OCI-LY7 (cell line): ENCODE results near the gene ZNF598. TPM values are rescaled to one million over a fixed set of nuclear protein-coding genes. Genes with fewer than 3 reads are reported as not detected.

Source experiments
- BruUV-seq: library from RNA; stranded (reverse); fragments of 400-500 nt; replicated peaks from 2 replicates; lab custom pipeline; 2021; lab: Mats Ljungman, UMichigan
- CTCF ChIA-PET: fragments of 300-600 bp; sonication (Branson Sonifier 250); formaldehyde crosslinking; loops from one replicate; lab custom pipeline; 2022; ENCODE audit warnings: antibody characterized with exemption; ENCODE audit not compliant: unreplicated experiment; lab: Charles Lee
- POLR2A ChIA-PET: fragments of 300-600 bp; sonication (Branson Sonifier 250); formaldehyde crosslinking; loops from one replicate; lab custom pipeline; 2022; ENCODE audit warnings: antibody characterized with exemption; lab: Charles Lee
- DNase-seq: peaks from one replicate; pipeline ENCODE4 v3.0.0-alpha.2; 2015; ENCODE audit warnings: low spot score
- H2AFZ ChIP-seq: fragments of 200-600 bp; sonication (generic), shearing (Covaris generic); 2 replicates; pipeline ENCODE4 v1.6.1; 2014; ENCODE audit warnings: mild to moderate bottlenecking, antibody characterized with exemption, low read length, moderate library complexity
- H3K27ac ChIP-seq: fragments of 200-600 bp; sonication (generic); 2 replicates; pipeline ENCODE4 v1.5.1; 2014; ENCODE audit warnings: mixed run types, low read depth, mild to moderate bottlenecking, moderate library complexity, low read length, inconsistent platforms; ENCODE audit not compliant: poor library complexity, severe bottlenecking
- H3K36me3 ChIP-seq: fragments of 200-600 bp; sonication (generic); 2 replicates; pipeline ENCODE4 v1.6.1; 2014; ENCODE audit warnings: mild to moderate bottlenecking, antibody characterized with exemption, low read length, moderate library complexity, mixed read lengths; ENCODE audit not compliant: insufficient read depth
- H3K4me1 ChIP-seq: fragments of 200-600 bp; sonication (generic); 2 replicates; pipeline ENCODE4 v1.5.1; 2014; ENCODE audit warnings: mild to moderate bottlenecking, low read length; ENCODE audit not compliant: insufficient read depth, poor library complexity, severe bottlenecking
- H3K4me2 ChIP-seq: fragments of 200-600 bp; sonication (generic); 2 replicates; pipeline ENCODE4 v1.6.1; 2014; ENCODE audit warnings: mild to moderate bottlenecking, low read length
- H3K4me3 ChIP-seq: fragments of 200-600 bp; sonication (generic); 2 replicates; pipeline ENCODE4 v1.5.1; 2014; ENCODE audit warnings: mild to moderate bottlenecking, low read depth, low read length; ENCODE audit not compliant: poor library complexity, severe bottlenecking
- H3K79me2 ChIP-seq: fragments of 200-600 bp; sonication (generic); 2 replicates; pipeline ENCODE4 v1.6.1; 2016; ENCODE audit warnings: low read depth, mild to moderate bottlenecking, low read length, moderate library complexity, mixed read lengths; ENCODE audit not compliant: insufficient read depth
- H3K9me2 ChIP-seq: fragments of 200-600 bp; sonication (generic); 2 replicates; pipeline ENCODE4 v1.6.1; 2016; ENCODE audit warnings: mild to moderate bottlenecking, low read length, mixed read lengths; ENCODE audit not compliant: insufficient read depth
- H3K9me3 ChIP-seq: fragments of 200-600 bp; sonication (generic); 2 replicates; pipeline ENCODE4 v1.6.1; 2014; ENCODE audit warnings: mild to moderate bottlenecking, mixed run types, low read length, mixed read lengths
- H4K20me1 ChIP-seq: fragments of 200-600 bp; sonication (generic); 2 replicates; pipeline ENCODE4 v1.6.1; 2014; ENCODE audit warnings: mild to moderate bottlenecking, antibody characterized with exemption, low read length, moderate library complexity, mixed read lengths; ENCODE audit not compliant: insufficient read depth
- EZH2phosphoT487 ChIP-seq: fragments of 200-600 bp; sonication (generic); IDR thresholded peaks from 2 replicates; pipeline ENCODE4 v1.6.1; 2018; ENCODE audit warnings: low read depth, borderline replicate concordance, mild to moderate bottlenecking, mixed run types, antibody characterized with exemption, low read length, moderate library complexity, mixed read lengths
- intact Hi-C: fragments of 100-400 bp; cut with micrococcal nuclease; formaldehyde crosslinking; loops from one replicate; pipeline ENCODE4 v1.10.0; 2022; ENCODE audit not compliant: unreplicated experiment
- total RNA-seq, 2 experiments: library from RNA; depleted of rRNA in 1 of 2; stranded (reverse); fragments of >200 nt in 1 of 2; shearing (Covaris generic) in 1 of 2; gene quantifications; 2 replicates each; pipeline ENCODE4 v1.2.3, GENCODE V29; 2014 to 2022
- TF ChIP-seq, protein P1 (sequence below): fragments of 200-600 bp; sonication (generic); conservative IDR thresholded peaks from 2 replicates; pipeline ENCODE4 v1.5.1; 2014; ENCODE audit warnings: mild to moderate bottlenecking, antibody characterized with exemption, low read length, moderate library complexity, mixed read lengths

The ZNF598 gene
- total RNA-seq, 2 experiments from 2014 or later: 26.3 to 80.4 TPM

DNA sequence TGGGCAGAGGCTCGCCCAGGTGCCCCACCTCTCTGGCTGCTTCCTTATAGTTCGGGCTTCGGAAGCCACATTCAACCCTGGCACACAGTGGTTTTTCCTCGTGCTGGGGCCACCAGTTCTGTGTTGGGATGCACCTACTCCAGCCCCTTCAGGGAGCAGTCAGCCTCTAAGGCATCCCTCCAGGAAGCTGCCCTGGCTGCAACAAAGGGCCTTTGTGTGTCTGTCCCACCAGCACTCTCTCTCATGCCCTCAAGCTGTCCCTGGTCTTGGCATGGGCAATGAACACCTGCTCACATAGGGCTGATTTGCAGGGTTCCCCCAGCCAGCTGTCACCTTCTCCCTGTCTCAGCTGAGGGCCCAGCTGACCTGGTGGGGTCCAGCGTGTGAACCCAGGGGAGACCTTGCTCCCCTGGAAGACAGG, 27.6 kb downstream of the ZNF598 start:
- CTCF ChIA-PET: no interaction called here
- BruUV-seq: no TSS peak

DNA sequence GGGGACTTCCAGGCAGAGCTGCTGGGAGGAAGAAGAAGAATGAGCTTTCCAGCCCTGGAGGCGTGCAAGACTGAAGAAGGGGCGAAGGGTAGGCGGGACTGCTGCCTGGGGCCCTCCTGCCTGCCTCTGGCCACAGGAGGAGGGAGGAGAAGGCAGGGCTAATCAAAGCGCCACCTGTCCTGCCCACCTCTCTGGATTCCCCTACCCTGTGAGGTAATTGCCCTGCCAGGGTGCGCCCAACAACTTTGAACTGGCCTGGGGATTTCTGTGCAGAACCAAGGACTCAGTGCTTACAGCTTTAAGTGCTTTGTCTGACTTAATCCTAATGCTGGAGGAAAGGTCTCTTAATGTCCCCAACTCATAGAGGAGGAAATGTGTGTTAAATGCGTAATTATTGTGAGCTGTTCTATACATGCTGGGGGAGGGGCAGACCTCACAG, 28.2 kb downstream of the ZNF598 start, which contains the start of gene NOXO1:
Gene NOXO1 (minus strand): TSS at position 72 of the 439 bp plus-strand sequence. CDS start 290 bp downstream, outside the sequence.
- CTCF ChIA-PET: no interaction called here
- Histone ChIP-seq H3K4me3 (no peak within 1 kb of the TSS), H2AFZ (no peak within 1 kb of the TSS), H3K9me3 (no peaks in the 10 kb centered on the region), H4K20me1 (no peaks in the 10 kb centered on the region), H3K79me2 (no peaks in the 10 kb centered on the region), H3K9me2 (no peaks in the 10 kb centered on the region), H3K36me3 (peaks cover 40% of the 10 kb centered on the region; the same call in 1 of the 2 replicates), H3K27ac (no peak within 1 kb of the TSS), H3K4me2 (no peak within 1 kb of the TSS), H3K4me1 (peaks cover 14% of the 10 kb centered on the region)
- TF ChIP-seq EZH2phosphoT487: no peak
- TF ChIP-seq, protein P1, sequence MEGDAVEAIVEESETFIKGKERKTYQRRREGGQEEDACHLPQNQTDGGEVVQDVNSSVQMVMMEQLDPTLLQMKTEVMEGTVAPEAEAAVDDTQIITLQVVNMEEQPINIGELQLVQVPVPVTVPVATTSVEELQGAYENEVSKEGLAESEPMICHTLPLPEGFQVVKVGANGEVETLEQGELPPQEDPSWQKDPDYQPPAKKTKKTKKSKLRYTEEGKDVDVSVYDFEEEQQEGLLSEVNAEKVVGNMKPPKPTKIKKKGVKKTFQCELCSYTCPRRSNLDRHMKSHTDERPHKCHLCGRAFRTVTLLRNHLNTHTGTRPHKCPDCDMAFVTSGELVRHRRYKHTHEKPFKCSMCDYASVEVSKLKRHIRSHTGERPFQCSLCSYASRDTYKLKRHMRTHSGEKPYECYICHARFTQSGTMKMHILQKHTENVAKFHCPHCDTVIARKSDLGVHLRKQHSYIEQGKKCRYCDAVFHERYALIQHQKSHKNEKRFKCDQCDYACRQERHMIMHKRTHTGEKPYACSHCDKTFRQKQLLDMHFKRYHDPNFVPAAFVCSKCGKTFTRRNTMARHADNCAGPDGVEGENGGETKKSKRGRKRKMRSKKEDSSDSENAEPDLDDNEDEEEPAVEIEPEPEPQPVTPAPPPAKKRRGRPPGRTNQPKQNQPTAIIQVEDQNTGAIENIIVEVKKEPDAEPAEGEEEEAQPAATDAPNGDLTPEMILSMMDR: no peak
- no TSS peak for BruUV-seq
- POLR2A ChIA-PET: interaction anchor here (0.7 kb wide), 1 partner anchor 10 kb away, joined by 3 read pairs; no protein-coding TSS in a partner anchor
- intact Hi-C loops: no loop called here
- no peak for DNase-seq

More for the DNA sequence above, 27.6 kb downstream of the ZNF598 start:
- Histone ChIP-seq H3K36me3 (peaks cover 35% of the 10 kb centered on the region; the same call in 1 of the 2 replicates), H3K79me2 (no peaks in the 10 kb centered on the region), H4K20me1 (no peaks in the 10 kb centered on the region), H3K4me3 (no peak overlapping the region), H2AFZ (no peak overlapping the region), H3K9me2 (no peaks in the 10 kb centered on the region), H3K27ac (no peak overlapping the region), H3K4me1 (peaks cover 14% of the 10 kb centered on the region), H3K4me2 (no peak overlapping the region), H3K9me3 (no peaks in the 10 kb centered on the region)
- intact Hi-C loops: no loop called here
- POLR2A ChIA-PET: interaction anchor here (0.7 kb wide), 1 partner anchor 9 kb away, joined by 3 read pairs; no protein-coding TSS in a partner anchor
- DNase-seq: no peak
- no peak for TF ChIP-seq EZH2phosphoT487
- TF ChIP-seq, protein P1: no peak

DNA sequence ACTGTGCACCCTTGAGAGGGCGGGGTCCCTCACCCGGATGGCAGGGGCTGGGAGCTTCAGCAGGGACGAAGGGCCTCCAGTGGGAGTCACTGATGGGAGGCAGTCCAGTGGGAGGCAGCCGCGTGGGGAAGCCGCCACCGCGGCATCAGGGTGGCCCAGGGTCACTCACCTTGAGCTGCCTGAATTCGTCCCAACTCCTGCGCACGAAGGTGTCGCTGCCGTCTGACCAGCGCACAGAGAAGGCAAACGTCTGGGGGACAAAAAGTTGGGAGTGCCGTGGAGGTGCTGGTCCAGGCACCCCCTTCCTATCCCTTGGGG, 28.9 kb downstream of the ZNF598 start:
- Histone ChIP-seq H4K20me1 (no peaks in the 10 kb centered on the region), H3K9me2 (no peaks in the 10 kb centered on the region), H3K36me3 (peaks cover 40% of the 10 kb centered on the region), H3K27ac (no peak overlapping the region), H3K9me3 (no peaks in the 10 kb centered on the region), H3K79me2 (no peaks in the 10 kb centered on the region), H2AFZ (no peak overlapping the region), H3K4me3 (no peak overlapping the region), H3K4me1 (peaks cover 14% of the 10 kb centered on the region), H3K4me2 (no peak overlapping the region)
- ChIA-PET POLR2A (no interaction called here), CTCF (no interaction called here)
- BruUV-seq: no TSS peak
- no peak for TF ChIP-seq EZH2phosphoT487
- no peak for DNase-seq
- intact Hi-C loops: no loop called here
